ENCODE results near the gene CCDC158. TPM values are rescaled to one million over a fixed set of nuclear protein-coding genes. Genes with fewer than 3 reads are reported as not detected.

CCDC158 gene
- total and polyA plus RNA-seq, 9 donors, result 0.02 to 0.23 (median 0.15) TPM; not detected in 3

DNA sequence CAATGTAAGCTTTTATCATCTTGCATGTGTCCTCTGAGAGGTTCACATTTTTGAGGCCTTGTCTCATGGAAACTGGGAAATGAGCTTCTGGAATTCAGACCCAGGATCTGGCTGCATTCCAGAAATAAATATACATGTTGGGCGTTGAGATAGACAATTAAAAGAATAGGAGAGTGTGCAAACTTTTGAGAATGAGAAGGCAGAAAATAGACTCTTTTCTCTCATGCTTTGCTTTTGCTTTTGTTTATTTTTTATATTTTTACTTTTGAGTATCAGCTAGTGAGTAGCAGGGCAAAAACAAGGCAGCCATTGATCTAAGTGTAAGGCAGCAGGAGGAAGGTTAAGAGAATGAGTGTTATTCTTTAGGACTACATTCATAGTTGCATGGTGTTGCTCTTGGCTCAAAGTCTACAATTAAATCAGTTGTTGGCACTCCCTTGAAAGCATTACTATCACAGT lies 26.5 kb upstream of the CCDC158 start:
- TF ChIP-seq EP300 (IDR thresholded peaks at IDR 0.05), result no peak
- TF ChIP-seq POLR2A (IDR thresholded peaks at IDR 0.05), result no peak
- TF ChIP-seq, protein P1, sequence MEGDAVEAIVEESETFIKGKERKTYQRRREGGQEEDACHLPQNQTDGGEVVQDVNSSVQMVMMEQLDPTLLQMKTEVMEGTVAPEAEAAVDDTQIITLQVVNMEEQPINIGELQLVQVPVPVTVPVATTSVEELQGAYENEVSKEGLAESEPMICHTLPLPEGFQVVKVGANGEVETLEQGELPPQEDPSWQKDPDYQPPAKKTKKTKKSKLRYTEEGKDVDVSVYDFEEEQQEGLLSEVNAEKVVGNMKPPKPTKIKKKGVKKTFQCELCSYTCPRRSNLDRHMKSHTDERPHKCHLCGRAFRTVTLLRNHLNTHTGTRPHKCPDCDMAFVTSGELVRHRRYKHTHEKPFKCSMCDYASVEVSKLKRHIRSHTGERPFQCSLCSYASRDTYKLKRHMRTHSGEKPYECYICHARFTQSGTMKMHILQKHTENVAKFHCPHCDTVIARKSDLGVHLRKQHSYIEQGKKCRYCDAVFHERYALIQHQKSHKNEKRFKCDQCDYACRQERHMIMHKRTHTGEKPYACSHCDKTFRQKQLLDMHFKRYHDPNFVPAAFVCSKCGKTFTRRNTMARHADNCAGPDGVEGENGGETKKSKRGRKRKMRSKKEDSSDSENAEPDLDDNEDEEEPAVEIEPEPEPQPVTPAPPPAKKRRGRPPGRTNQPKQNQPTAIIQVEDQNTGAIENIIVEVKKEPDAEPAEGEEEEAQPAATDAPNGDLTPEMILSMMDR (IDR thresholded peaks at IDR 0.05), result no peak
- H3K4me1 ChIP-seq (ENCODE audit: insufficient read depth), result no peaks in the 10 kb centered on the region
- intact Hi-C loops (cut with DNase I), result no loop called here
- no peak overlapping the region for H3K4me3 ChIP-seq
- no peaks in the 10 kb centered on the region for H3K27me3 ChIP-seq
- WGBS, 3 donors, result 21 to 38% (median 29%) methylated on average over 1 of the region's 1 CpG
- H3K36me3 ChIP-seq, result no peaks in the 10 kb centered on the region
- H3K9me3 ChIP-seq, result no peaks in the 10 kb centered on the region
- no peak for DNase-seq
- H3K27ac ChIP-seq, result no peak overlapping the region

DNA sequence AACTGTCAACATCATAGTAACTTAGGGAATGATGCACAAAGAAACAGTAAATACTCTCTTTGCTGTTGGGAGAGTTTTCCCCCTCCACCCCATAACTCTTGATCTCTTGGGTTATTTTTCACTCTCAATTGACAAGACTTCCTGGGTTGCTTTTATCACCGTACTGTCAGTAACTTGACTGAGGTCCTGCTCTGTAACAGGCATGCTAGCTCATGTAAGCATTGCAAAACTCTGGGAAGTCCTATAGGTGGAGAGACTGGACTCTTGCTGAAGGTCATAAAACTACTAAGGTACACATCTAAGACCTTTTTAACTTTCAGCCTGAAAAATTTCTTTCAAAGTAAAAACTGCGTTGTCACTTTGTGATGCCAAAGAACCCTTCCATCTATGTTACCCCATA lies 25.0 kb upstream of the CCDC158 start:
- Histone ChIP-seq H3K27ac (no peak overlapping the region), H3K27me3 (no peaks in the 10 kb centered on the region), H3K9me3 (no peaks in the 10 kb centered on the region), H3K4me1 (ENCODE audit: insufficient read depth) (no peaks in the 10 kb centered on the region), H3K36me3 (no peaks in the 10 kb centered on the region), H3K4me3 (no peak overlapping the region)
- no peak for DNase-seq
- TF ChIP-seq, protein P1 (IDR thresholded peaks at IDR 0.05), result no peak
- TF ChIP-seq EP300 (IDR thresholded peaks at IDR 0.05) (no peak), POLR2A (IDR thresholded peaks at IDR 0.05) (no peak)
- WGBS, 3 donors, result 91 to 94% (median 92%) methylated on average over 2 of the region's 2 CpGs
- intact Hi-C loops (cut with DNase I), result no loop called here

DNA sequence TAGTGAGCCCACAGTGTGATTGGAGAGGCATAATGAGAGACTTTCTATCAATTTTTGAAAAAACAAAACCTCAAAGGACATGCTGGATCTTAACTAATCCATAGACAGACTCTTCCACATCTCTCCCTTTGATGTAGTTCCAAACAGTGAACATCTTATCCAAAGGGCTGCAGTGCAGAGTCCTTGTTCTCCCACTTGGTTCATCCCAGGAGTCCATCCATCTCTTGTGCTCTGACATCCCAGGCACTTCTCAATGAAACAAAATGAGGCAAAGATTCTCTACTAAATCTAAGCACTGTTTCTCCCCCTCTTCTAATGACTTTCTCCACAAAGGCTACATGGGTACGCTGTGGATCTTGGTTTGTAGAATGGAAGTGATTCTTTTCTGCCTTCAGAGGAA lies 22.4 kb upstream of the CCDC158 start:
- no peak for DNase-seq
- WGBS, 3 donors, result 45 to 57% (median 45%) methylated on average over 1 of the region's 1 CpG
- no peaks in the 10 kb centered on the region for H3K27me3 ChIP-seq
- TF ChIP-seq, protein P1 (IDR thresholded peaks at IDR 0.05), result no peak
- TF ChIP-seq EP300 (IDR thresholded peaks at IDR 0.05) (no peak), POLR2A (IDR thresholded peaks at IDR 0.05) (no peak)
- intact Hi-C loops (cut with DNase I), result no loop called here
- H3K27ac ChIP-seq, result no peak overlapping the region
- no peaks in the 10 kb centered on the region for H3K36me3 ChIP-seq
- no peaks in the 10 kb centered on the region for H3K4me1 ChIP-seq (ENCODE audit: insufficient read depth)
- H3K9me3 ChIP-seq, result no peaks in the 10 kb centered on the region
- H3K4me3 ChIP-seq, result no peak overlapping the region

DNA sequence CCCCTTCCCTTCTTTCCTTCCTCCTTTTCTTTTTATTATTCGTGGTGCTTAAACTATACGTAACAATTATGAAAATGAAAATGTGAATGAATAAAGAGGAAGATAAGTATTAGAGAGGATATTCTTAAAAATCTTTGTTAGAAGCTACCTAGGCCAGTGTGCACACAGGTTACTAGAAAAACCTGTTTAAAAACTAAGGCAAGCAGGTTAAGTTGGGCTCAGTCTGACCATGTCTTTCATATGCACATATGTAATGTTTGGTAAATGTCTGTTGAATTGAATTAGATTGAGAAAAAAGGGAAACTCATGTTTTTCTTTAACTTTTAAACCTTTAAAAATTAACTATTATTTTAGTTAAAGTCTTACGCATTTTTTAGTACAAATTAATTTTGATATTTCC lies 21.9 kb upstream of the CCDC158 start:
- Histone ChIP-seq H3K9me3 (no peaks in the 10 kb centered on the region), H3K36me3 (no peaks in the 10 kb centered on the region), H3K27ac (no peak overlapping the region), H3K4me3 (no peak overlapping the region), H3K4me1 (ENCODE audit: insufficient read depth) (no peaks in the 10 kb centered on the region), H3K27me3 (no peaks in the 10 kb centered on the region)
- 87 to 93% (median 89%) methylated on average over 3 of the region's 3 CpGs for WGBS, 3 donors
- intact Hi-C loops (cut with DNase I), result no loop called here
- TF ChIP-seq, protein P1 (IDR thresholded peaks at IDR 0.05), result no peak
- no peak for TF ChIP-seq EP300 (IDR thresholded peaks at IDR 0.05)
- no peak for TF ChIP-seq POLR2A (IDR thresholded peaks at IDR 0.05)
- DNase-seq, result no peak

Measured in ovary (tissue), 9 donors.